HG03159 (cell line): ENCODE results near the gene MTMR10.

Experiments used
- ATAC-seq: cut with Tn5 transposase; IDR thresholded peaks from one replicate; pipeline ENCODE4 v1.9.1; 2021; ENCODE audit warnings: mild to moderate bottlenecking, moderate library complexity; ENCODE audit not compliant: unreplicated experiment

MTMR10 gene

GRCh38 chr15:30991255-30992235 lies at the start of gene MTMR10:
Gene MTMR10 (minus strand): TSS chr15:30991628. CDS start chr15:30991506, 122 bp downstream.
- peak; percentile 88 for ATAC-seq

- no peak for ATAC-seq
These were observed 49.2 kb upstream of the MTMR10 start for GRCh38 chr15:31040611-31041010.

- ATAC-seq: no peak
These were observed 48.5 kb upstream of the MTMR10 start for GRCh38 chr15:31039961-31040360.

- ATAC-seq: no peak
These were observed 46.5 kb upstream of the MTMR10 start for GRCh38 chr15:31037731-31038477.

GRCh38 chr15:31036783-31037182 lies 45.4 kb upstream of the MTMR10 start:
- no peak for ATAC-seq

- ATAC-seq: no peak
These were observed 44.2 kb upstream of the MTMR10 start for GRCh38 chr15:31035610-31036009.

- no peak for ATAC-seq
These were observed 42.7 kb upstream of the MTMR10 start for GRCh38 chr15:31034152-31034551.

- no peak for ATAC-seq
These were observed 41.5 kb upstream of the MTMR10 start for GRCh38 chr15:31032961-31033371.

GRCh38 chr15:31031471-31032067 lies 40.1 kb upstream of the MTMR10 start:
- ATAC-seq: peak; percentile 84

GRCh38 chr15:31027910-31028578 lies 36.6 kb upstream of the MTMR10 start:
- ATAC-seq: no peak

GRCh38 chr15:31025996-31026395 lies 34.6 kb upstream of the MTMR10 start:
- no peak for ATAC-seq

GRCh38 chr15:31024979-31025378 lies 33.6 kb upstream of the MTMR10 start:
- no peak for ATAC-seq

- ATAC-seq: no peak
These were observed 32.9 kb upstream of the MTMR10 start for GRCh38 chr15:31024330-31024729.

- ATAC-seq: no peak
These were observed 32.4 kb upstream of the MTMR10 start for GRCh38 chr15:31023841-31024240.

- ATAC-seq: no peak
These were observed 29.7 kb upstream of the MTMR10 start for GRCh38 chr15:31021067-31021665.

- no peak for ATAC-seq
These were observed 29.1 kb upstream of the MTMR10 start for GRCh38 chr15:31020542-31020941.

GRCh38 chr15:31019986-31020385 lies 28.6 kb upstream of the MTMR10 start:
- ATAC-seq: no peak

- no peak for ATAC-seq
These were observed 25.9 kb upstream of the MTMR10 start for GRCh38 chr15:31017311-31017710.

GRCh38 chr15:31016446-31016915 lies 25.1 kb upstream of the MTMR10 start:
- ATAC-seq: no peak

- no peak for ATAC-seq
These were observed 23.1 kb upstream of the MTMR10 start for GRCh38 chr15:31014608-31014925.
